Pancreas (tissue), 10 donors: ENCODE measurements around the gene MXRA7. TPM values are rescaled to one million over a fixed set of nuclear protein-coding genes. Genes with fewer than 3 reads are reported as not detected.

Experiments
- ATAC-seq, 4 donors: fragments of 200-7000 bp; cut with Tn5 transposase; one replicate each; pipeline versions ENCODE4 v1.8.0 to v1.9.1; 2020; ENCODE audit warnings: mild to moderate bottlenecking in 4 of 4, moderate library complexity in 4 of 4
- DNase-seq, 6 donors: peaks; one replicate each; pipeline ENCODE4 v3.0.0-alpha.2; 2020
- FAIRE-seq: peaks from 2 replicates; lab custom pipeline; 2012; peaks lifted over from hg19 to GRCh38; lab: Jason Lieb, UNC
- H3K27ac ChIP-seq, 4 donors: fragments of 200-600 bp; sonication (generic); 1 replicate in 3 of 4; 2 replicates in 1 of 4; pipeline versions ENCODE4 v1.5.0 to v1.8.0; 2020
- H3K27me3 ChIP-seq, 4 donors: fragments of 200-600 bp; one replicate each; pipeline ENCODE4 v1.8.0; 2021
- H3K36me3 ChIP-seq, 3 donors: fragments of 200-600 bp; sonication (generic) in 1 of 3; one replicate each; pipeline versions ENCODE4 v1.5.0 to v1.8.0; 2020 to 2021
- H3K4me1 ChIP-seq, 3 donors: fragments of 200-600 bp; one replicate each; pipeline ENCODE4 v1.8.0; 2021
- H3K4me3 ChIP-seq, 4 donors: fragments of 200-600 bp; sonication (generic) in 2 of 4; one replicate each; pipeline versions ENCODE4 v1.5.0 to v1.8.0; 2020 to 2021
- H3K9me3 ChIP-seq, 4 donors: fragments of 200-600 bp; one replicate each; pipeline ENCODE4 v1.8.0; 2021
- WGBS, 2 donors: extraction: QIAGEN DNeasy Blood & Tissue Kit; methylation state at CpG; one replicate each; pipeline ENCODE4 v1.1.7; 2013; 5-methylcytosine and 5-hydroxymethylcytosine counted together
- intact Hi-C, 3 donors: fragments of 100-400 bp; cut with DNase I; formaldehyde crosslinking; loops; one replicate each; pipeline versions ENCODE4 v1.11.1 to v1.14.2; 2022
- polyA plus RNA-seq, 2 donors: library from polyadenylated mRNA; stranded (reverse); fragments of 200-250 nt; gene quantifications; one replicate each; pipeline ENCODE4 v1.2.3, GENCODE V29; 2013
- total RNA-seq, 6 donors: library from RNA; stranded (reverse); fragmentation: NEBNext Ultra II Directional in 4 of 6; extraction: Animal tissue kit (Norgen Biotek cat#: 25700) in 4 of 6; gene quantifications; one replicate each; pipeline versions ENCODE4 v1.2.1 to v1.2.4, GENCODE V29; 2021 to 2023
- TF ChIP-seq, protein P1 (sequence below), 4 donors: fragments of 200-600 bp; sonication (generic) in 3 of 4; IDR thresholded peaks; one replicate each; pipeline versions ENCODE4 v1.5.0 to v1.8.0; 2021; ENCODE audit warnings: antibody characterized with exemption in 4 of 4
- donor health status: healthy with polysubstance abuse.
- donor health status: DM: no; HTN: no; CAD: no; lungs with moderate emphysema.
- donor health status: DM: no; HTN: no; CAD: no.
- donor health status: control.
- donor health status: control.
- donor health status: Bipolar disorder and iron deficiency.
- donor health status: DM: yes; HTN: yes; CAD: no.
- donor health status: DM: no; HTN: no; CAD: no.
- donor health status: DM: no; HTN: no; CAD: no.
- donor health status: DM: yes; HTN: yes; CAD: no.

The MXRA7 gene
- total and polyA plus RNA-seq, 8 donors = 32.0 to 137 (median 44.7) TPM

DNA sequence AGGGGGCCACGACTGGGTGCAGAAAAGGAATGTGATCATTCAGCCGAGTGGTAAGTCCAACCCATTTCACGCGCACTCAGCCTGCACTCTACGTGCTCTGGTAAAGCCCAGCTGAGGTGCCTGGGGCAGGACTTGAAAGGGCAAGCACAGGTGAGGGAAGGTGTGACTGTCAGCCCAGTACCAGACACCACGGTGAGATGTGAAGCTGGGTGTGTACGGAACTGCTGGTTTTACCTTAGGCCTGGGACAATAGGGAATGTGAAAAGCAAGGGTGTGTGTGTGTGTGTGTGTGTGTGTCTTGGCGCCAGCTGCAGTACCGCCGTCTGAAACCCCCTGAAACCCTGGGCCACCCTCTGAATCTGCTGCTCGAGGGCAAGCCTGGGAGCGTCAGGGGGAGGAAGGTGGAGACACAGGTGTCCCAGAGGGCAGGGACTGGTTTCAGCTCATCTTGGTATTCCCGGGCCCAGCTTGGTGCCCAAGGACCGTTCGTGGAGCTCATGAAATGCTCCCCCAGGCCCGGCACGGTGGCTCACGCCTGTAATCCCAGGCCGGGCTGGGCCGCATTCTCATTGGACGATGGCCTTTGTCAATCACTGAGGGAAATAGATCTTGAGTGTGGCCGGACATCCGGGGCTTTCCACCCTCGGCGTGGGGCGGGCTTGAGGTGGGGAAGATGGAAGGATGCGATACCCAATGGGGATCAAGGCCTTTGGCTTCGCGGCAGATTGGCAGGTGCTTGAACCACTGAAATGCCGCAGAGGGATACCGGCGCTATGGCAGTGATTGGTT is 39.4 kb downstream of the MXRA7 start:
- peak; percentile 92 to 98 (median 94) for ATAC-seq
- Histone ChIP-seq H3K9me3 (no peaks in the 10 kb centered on the region), H3K27me3 (no peaks in the 10 kb centered on the region), H3K27ac (peak overlapping the region; percentile 81 to 93 (median 87)), H3K4me1 (peaks cover 18 to 20% (median 20%) of the 10 kb centered on the region in 3 donors), H3K36me3 (no peaks in the 10 kb centered on the region), H3K4me3 (peak overlapping the region in 3 of 4 donors; percentile 29 to 74 (median 40))
- DNase-seq = peak; percentile 98 to 100 (median 100)
- 11 to 14% methylated on average over 32 of the region's 32 CpGs for WGBS, 2 donors
- TF ChIP-seq, protein P1, sequence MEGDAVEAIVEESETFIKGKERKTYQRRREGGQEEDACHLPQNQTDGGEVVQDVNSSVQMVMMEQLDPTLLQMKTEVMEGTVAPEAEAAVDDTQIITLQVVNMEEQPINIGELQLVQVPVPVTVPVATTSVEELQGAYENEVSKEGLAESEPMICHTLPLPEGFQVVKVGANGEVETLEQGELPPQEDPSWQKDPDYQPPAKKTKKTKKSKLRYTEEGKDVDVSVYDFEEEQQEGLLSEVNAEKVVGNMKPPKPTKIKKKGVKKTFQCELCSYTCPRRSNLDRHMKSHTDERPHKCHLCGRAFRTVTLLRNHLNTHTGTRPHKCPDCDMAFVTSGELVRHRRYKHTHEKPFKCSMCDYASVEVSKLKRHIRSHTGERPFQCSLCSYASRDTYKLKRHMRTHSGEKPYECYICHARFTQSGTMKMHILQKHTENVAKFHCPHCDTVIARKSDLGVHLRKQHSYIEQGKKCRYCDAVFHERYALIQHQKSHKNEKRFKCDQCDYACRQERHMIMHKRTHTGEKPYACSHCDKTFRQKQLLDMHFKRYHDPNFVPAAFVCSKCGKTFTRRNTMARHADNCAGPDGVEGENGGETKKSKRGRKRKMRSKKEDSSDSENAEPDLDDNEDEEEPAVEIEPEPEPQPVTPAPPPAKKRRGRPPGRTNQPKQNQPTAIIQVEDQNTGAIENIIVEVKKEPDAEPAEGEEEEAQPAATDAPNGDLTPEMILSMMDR (IDR thresholded peaks at IDR 0.05) = no peak
- FAIRE-seq = peak; percentile 96
- intact Hi-C loops = no loop called here

DNA sequence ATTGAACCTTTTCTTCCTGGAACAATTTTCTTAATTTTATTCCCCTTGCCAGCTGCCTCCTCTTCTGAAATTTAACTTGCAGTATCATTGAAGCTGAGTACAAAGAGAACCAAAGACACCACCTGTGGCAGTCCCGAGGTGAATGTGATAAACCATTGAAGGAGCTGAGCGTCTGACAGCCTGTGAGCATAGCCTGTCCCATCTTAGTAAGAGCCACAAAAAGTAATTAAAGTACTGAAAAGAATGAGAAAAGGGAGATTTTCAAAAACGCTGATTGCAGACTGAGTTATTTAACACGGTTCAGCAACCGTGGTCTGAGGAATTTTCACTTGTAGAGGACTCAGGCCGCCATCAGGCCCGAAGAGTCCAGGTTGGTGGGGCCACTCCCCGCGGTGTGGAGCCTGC is 40.0 kb downstream of the MXRA7 start:
- H3K27ac ChIP-seq = peak overlapping the region; percentile 81 to 93 (median 87)
- WGBS, 2 donors = 31% methylated on average over 9 of the region's 9 CpGs
- H3K27me3 ChIP-seq = no peaks in the 10 kb centered on the region
- no peaks in the 10 kb centered on the region for H3K9me3 ChIP-seq
- DNase-seq (no peak), FAIRE-seq (no peak), ATAC-seq (no peak)
- peaks cover 18 to 20% (median 20%) of the 10 kb centered on the region in 3 donors for H3K4me1 ChIP-seq
- intact Hi-C loops = no loop called here
- H3K4me3 ChIP-seq = peak overlapping the region in 1 of 4 donors; percentile 40
- TF ChIP-seq, protein P1 (IDR thresholded peaks at IDR 0.05) = no peak
- no peaks in the 10 kb centered on the region for H3K36me3 ChIP-seq

DNA sequence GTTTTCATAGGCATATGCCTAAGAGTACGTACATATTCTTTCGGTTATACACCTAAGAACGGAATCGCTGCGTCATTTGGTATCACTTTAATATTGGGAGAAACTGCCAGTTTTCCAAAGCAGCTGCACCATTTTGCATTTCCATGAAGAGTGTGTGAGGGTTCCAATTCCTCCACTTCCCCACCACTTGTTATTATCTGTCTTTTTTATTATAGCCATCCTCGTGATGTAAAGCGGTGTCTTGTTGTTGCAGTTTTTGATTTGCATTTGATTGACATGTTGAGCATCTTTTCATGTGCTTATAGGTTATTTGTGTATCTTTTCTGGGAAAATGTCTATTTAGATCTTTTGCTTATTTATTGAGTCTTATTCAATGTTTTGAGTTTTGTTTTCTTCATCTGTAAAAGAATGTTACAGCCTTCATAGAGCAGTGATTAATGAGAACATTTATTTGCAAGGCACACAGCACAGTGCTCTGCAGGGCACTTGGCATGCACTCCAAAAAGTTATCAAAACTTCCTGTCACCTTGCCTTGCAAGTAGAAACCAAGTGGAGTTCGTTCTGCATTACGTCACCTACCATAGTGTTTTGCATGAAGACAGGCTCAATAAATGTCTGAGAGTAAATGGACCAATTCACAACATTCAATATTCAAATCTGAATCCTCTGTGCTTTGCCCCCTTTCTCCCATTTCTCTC is 40.6 kb downstream of the MXRA7 start:
- Histone ChIP-seq H3K9me3 (no peaks in the 10 kb centered on the region), H3K27me3 (no peaks in the 10 kb centered on the region), H3K36me3 (no peaks in the 10 kb centered on the region), H3K4me1 (peaks cover 18 to 20% (median 20%) of the 10 kb centered on the region in 3 donors), H3K4me3 (no peak overlapping the region), H3K27ac (peak overlapping the region; percentile 81 to 93 (median 87))
- intact Hi-C loops = no loop called here
- 63 to 67% methylated on average over 9 of the region's 9 CpGs for WGBS, 2 donors
- peak; percentile 62 to 72 (median 66) for ATAC-seq
- DNase-seq = peak in 4 of 6 donors; percentile 59 to 76 (median 72)
- no peak for FAIRE-seq
- TF ChIP-seq, protein P1 (IDR thresholded peaks at IDR 0.05) = no peak

DNA sequence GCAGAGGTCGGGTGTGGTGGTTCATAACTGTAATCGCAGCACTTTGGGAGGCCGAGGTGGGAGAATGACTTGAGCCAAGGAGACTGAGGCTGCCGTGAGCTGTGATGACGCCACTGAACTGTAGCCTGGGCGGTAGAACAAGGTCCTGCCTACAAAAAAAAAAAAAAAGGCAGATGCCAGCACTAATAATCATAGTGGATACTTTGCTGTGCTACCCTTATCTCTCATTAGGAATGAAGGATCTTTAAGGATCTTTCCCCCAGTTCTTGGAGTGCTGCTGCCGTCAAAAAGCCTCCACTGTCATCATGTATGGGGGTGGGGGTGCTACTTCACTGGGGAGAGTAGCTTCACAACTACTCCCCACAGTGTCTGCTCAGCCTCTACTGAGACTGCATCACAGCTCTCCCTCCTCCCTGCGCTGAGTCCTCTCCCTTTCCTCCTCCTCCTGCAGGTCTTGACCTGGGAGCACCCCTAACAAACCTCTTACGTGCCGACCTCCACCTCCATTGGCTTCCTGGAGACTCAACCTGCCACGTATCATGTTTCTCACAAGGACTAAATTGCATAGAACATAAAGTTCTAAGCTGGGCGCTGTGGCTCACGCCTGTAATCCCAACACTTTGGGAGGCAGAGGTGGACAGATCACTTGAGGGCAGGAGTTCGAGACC is 42.8 kb downstream of the MXRA7 start:
- no peak for DNase-seq
- TF ChIP-seq, protein P1 (IDR thresholded peaks at IDR 0.05) = no peak
- FAIRE-seq = no peak

More for the DNA sequence above, 42.8 kb downstream of the MXRA7 start:
- 75 to 81% methylated on average over 14 of the region's 14 CpGs for WGBS, 2 donors
- no peak overlapping the region for H3K27ac ChIP-seq
- intact Hi-C loops = no loop called here
- H3K4me1 ChIP-seq = peaks cover 18 to 20% (median 20%) of the 10 kb centered on the region in 3 donors
- no peak overlapping the region for H3K4me3 ChIP-seq
- H3K36me3 ChIP-seq = no peaks in the 10 kb centered on the region
- H3K27me3 ChIP-seq = no peaks in the 10 kb centered on the region
- no peak for ATAC-seq
- no peaks in the 10 kb centered on the region for H3K9me3 ChIP-seq
